ENCODE results near the gene KCTD17. TPM values are rescaled to one million over a fixed set of nuclear protein-coding genes. Genes with fewer than 3 reads are reported as not detected.

KCTD17 gene
- total RNA-seq, 1 donor from 2014 or later, result 24.2 TPM

- H3K4me3 ChIP-seq, result no peak overlapping the region
- no peaks in the 10 kb centered on the region for H3K36me3 ChIP-seq
- ATAC-seq (no peak), DNase-seq (no peak)
- peaks cover 22% of the 10 kb centered on the region for H3K4me1 ChIP-seq
- H3K9me3 ChIP-seq, result no peaks in the 10 kb centered on the region
- no peak overlapping the region for H3K27ac ChIP-seq
- H3K27me3 ChIP-seq (ENCODE audit: low read depth), result no peaks in the 10 kb centered on the region
- no peak for TF ChIP-seq CTCF (IDR thresholded peaks at IDR 0.05)
- intact Hi-C loops (cut with DNase I), result no loop called here
Measured at GRCh38 chr22:37046589-37046988, 5.0 kb upstream of the KCTD17 start.

- no peak for ATAC-seq
- Histone ChIP-seq H3K4me1 (peaks cover 24% of the 10 kb centered on the region), H3K4me3 (no peak overlapping the region), H3K27me3 (ENCODE audit: low read depth) (no peaks in the 10 kb centered on the region), H3K36me3 (no peaks in the 10 kb centered on the region), H3K27ac (no peak overlapping the region), H3K9me3 (no peaks in the 10 kb centered on the region)
- no peak for DNase-seq
- intact Hi-C loops (cut with DNase I), result no loop called here
- no peak for TF ChIP-seq CTCF (IDR thresholded peaks at IDR 0.05)
Measured at GRCh38 chr22:37047006-37047405, 4.5 kb upstream of the KCTD17 start.

- intact Hi-C loops (cut with DNase I), result no loop called here
- H3K36me3 ChIP-seq, result no peaks in the 10 kb centered on the region
- no peaks in the 10 kb centered on the region for H3K27me3 ChIP-seq (ENCODE audit: low read depth)
- H3K4me1 ChIP-seq, result peaks cover 33% of the 10 kb centered on the region
- H3K9me3 ChIP-seq, result no peaks in the 10 kb centered on the region
- TF ChIP-seq CTCF (IDR thresholded peaks at IDR 0.05), result no peak
- DNase-seq (no peak), ATAC-seq (no peak)
- no peak overlapping the region for H3K4me3 ChIP-seq
- H3K27ac ChIP-seq, result no peak overlapping the region
Measured at GRCh38 chr22:37048133-37048532, 3.4 kb upstream of the KCTD17 start.

GRCh38 chr22:37049224-37049623, 2.3 kb upstream of the KCTD17 start:
- no peaks in the 10 kb centered on the region for H3K9me3 ChIP-seq
- no peak for DNase-seq
- no peak overlapping the region for H3K27ac ChIP-seq
- no peak for ATAC-seq
- no peak for TF ChIP-seq CTCF (IDR thresholded peaks at IDR 0.05)
- intact Hi-C loops (cut with DNase I), result no loop called here
- no peaks in the 10 kb centered on the region for H3K27me3 ChIP-seq (ENCODE audit: low read depth)
- no peak overlapping the region for H3K4me3 ChIP-seq
- peaks cover 24% of the 10 kb centered on the region for H3K4me1 ChIP-seq
- H3K36me3 ChIP-seq, result no peaks in the 10 kb centered on the region

- peaks cover 18% of the 10 kb centered on the region for H3K4me1 ChIP-seq
- no peaks in the 10 kb centered on the region for H3K9me3 ChIP-seq
- peaks cover 14% of the 10 kb centered on the region for H3K36me3 ChIP-seq
- DNase-seq (no peak), ATAC-seq (no peak)
- peak overlapping the region; percentile 56 for H3K27ac ChIP-seq
- TF ChIP-seq CTCF (IDR thresholded peaks at IDR 0.05), result no peak
- H3K4me3 ChIP-seq, result no peak overlapping the region
- no peaks in the 10 kb centered on the region for H3K27me3 ChIP-seq (ENCODE audit: low read depth)
- intact Hi-C loops (cut with DNase I), result no loop called here
Measured at GRCh38 chr22:37050913-37051312, 629 bp upstream of the KCTD17 start.
